Measurements from ENCODE around the gene SUSD6.

DNA sequence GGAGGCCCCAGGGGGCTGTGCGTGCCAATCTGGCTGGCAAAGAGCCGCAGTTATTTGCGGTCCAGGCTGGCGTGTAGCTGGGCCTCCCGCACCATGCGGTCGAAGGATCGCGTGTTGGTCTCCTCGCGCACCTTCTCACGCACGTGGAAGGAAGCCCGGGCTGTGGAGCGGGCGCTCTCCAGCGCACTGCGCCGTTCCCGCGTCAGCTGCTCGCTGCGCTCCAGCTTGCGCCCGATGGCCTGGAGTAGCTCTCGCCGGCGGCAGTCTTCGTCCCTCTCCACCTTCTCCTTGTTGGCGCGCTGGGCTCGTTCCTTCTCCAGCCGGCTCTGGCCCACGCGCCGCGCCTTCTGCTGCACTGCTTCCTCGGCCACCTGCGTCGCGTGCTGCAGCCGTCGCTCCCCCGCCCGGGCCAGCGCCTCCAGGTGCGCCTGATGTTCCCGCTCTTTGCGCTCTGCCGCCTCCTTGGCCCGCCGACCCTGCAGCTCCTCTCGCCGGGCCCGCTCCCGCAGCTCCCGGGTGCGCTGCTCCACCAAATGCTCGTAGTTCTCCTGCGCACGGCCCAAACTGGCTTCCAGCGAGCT, 39.9 kb upstream of the SUSD6 start:
- no peak for TF ChIP-seq POLR2A (IDR thresholded peaks at IDR 0.05; ENCODE audit: low read depth, low read length)
- no peak for TF ChIP-seq POLR2AphosphoS5 (IDR thresholded peaks at IDR 0.05; ENCODE audit: low read depth, low read length)
